Adipose tissue (tissue), 3 donors: ENCODE results near the gene AP2A2. TPM values are rescaled to one million over a fixed set of nuclear protein-coding genes. Genes with fewer than 3 reads are reported as not detected.
A peak's percentile ranks its signal among the peaks of the same experiment; 100 is the strongest.

ENCODE experiments used
- H3K27ac ChIP-seq: one replicate; pipeline ENCODE4 v1.5.1; 2013; ENCODE audit warnings: low read depth, low read length
- WGBS, 3 donors: extraction: QIAGEN DNeasy Blood & Tissue Kit; methylation state at CpG; one replicate each; pipeline ENCODE4 v1.1.7; 2013; 5-methylcytosine and 5-hydroxymethylcytosine counted together
- polyA plus RNA-seq, 3 donors: library from polyadenylated mRNA; stranded (reverse); fragments of 200-250 nt; gene quantifications; one replicate each; pipeline ENCODE4 v1.2.3, GENCODE V29; 2013
- donor health status: healthy with polysubstance abuse.
- donor health status: Bipolar disorder and iron deficiency.
- donor health status: healthy.

AP2A2 gene
- polyA plus RNA-seq = 10 to 100 TPM; 32.0 to 57.4 (median 37.3) TPM

- H3K27ac ChIP-seq = peak within 1 kb of the TSS; percentile 76
- WGBS, 3 donors = 1 to 6% (median 2%) methylated on average over 91 to 124 of the region's 124 CpGs
These were observed at the start of gene AP2A2 for GRCh38 chr11:925496-926301. TSS of gene AP2A2 (plus strand) at chr11:925870. CDS start at chr11:926022, 152 bp downstream.

GRCh38 chr11:876545-876944 is 49.1 kb upstream of the AP2A2 start:
- no peak overlapping the region for H3K27ac ChIP-seq
- 40 to 71% (median 44%) methylated on average over 12 of the region's 12 CpGs for WGBS, 3 donors

GRCh38 chr11:877565-877964 is 48.1 kb upstream of the AP2A2 start:
- no peak overlapping the region for H3K27ac ChIP-seq
- WGBS, 3 donors = 93 to 95% (median 95%) methylated on average over 10 to 11 of the region's 11 CpGs

- WGBS, 3 donors = 89% methylated on average over 14 of the region's 14 CpGs
These were observed 45.2 kb upstream of the AP2A2 start for GRCh38 chr11:880447-880846.

GRCh38 chr11:882596-882995 is 43.1 kb upstream of the AP2A2 start:
- WGBS, 3 donors = 77 to 90% (median 79%) methylated on average over 14 of the region's 14 CpGs
- no peak overlapping the region for H3K27ac ChIP-seq

More at GRCh38 chr11:880447-880846, 45.2 kb upstream of the AP2A2 start:
- no peak overlapping the region for H3K27ac ChIP-seq

- H3K27ac ChIP-seq = no peak overlapping the region
- 86 to 93% (median 86%) methylated on average over 10 of the region's 10 CpGs for WGBS, 3 donors
These were observed 42.1 kb upstream of the AP2A2 start for GRCh38 chr11:883527-883926.

GRCh38 chr11:884578-885070 is 41.0 kb upstream of the AP2A2 start:
- 87 to 89% (median 87%) methylated on average over 13 to 16 of the region's 16 CpGs for WGBS, 3 donors
- H3K27ac ChIP-seq = no peak overlapping the region

GRCh38 chr11:886568-886967 is 39.1 kb upstream of the AP2A2 start:
- 97 to 98% (median 97%) methylated on average over 17 of the region's 17 CpGs for WGBS, 3 donors
- no peak overlapping the region for H3K27ac ChIP-seq

- H3K27ac ChIP-seq = no peak overlapping the region
- 87 to 93% (median 92%) methylated on average over 14 of the region's 14 CpGs for WGBS, 3 donors
These were observed 38.1 kb upstream of the AP2A2 start for GRCh38 chr11:887589-887988.

- WGBS, 3 donors = 88 to 91% (median 90%) methylated on average over 41 to 45 of the region's 45 CpGs
- H3K27ac ChIP-seq = no peak overlapping the region
These were observed 37.1 kb upstream of the AP2A2 start for GRCh38 chr11:888310-889212.

GRCh38 chr11:889257-889656 is 36.4 kb upstream of the AP2A2 start:
- H3K27ac ChIP-seq = no peak overlapping the region
- 93% methylated on average over 13 of the region's 13 CpGs for WGBS, 3 donors

GRCh38 chr11:889687-890475 is 35.8 kb upstream of the AP2A2 start:
- WGBS, 3 donors = 90 to 94% (median 93%) methylated on average over 31 to 32 of the region's 32 CpGs
- no peak overlapping the region for H3K27ac ChIP-seq

GRCh38 chr11:890794-891540 is 34.7 kb upstream of the AP2A2 start:
- 80 to 84% (median 81%) methylated on average over 24 to 27 of the region's 27 CpGs for WGBS, 3 donors
- H3K27ac ChIP-seq = no peak overlapping the region

- 90 to 92% (median 91%) methylated on average over 11 to 13 of the region's 13 CpGs for WGBS, 3 donors
- H3K27ac ChIP-seq = no peak overlapping the region
These were observed 32.5 kb upstream of the AP2A2 start for GRCh38 chr11:893008-893654.

GRCh38 chr11:894575-895201 is 31.0 kb upstream of the AP2A2 start:
- H3K27ac ChIP-seq = no peak overlapping the region
- 87 to 89% (median 87%) methylated on average over 12 of the region's 12 CpGs for WGBS, 3 donors

GRCh38 chr11:895331-896110 is 30.1 kb upstream of the AP2A2 start:
- H3K27ac ChIP-seq = no peak overlapping the region
- WGBS, 3 donors = 83 to 93% (median 89%) methylated on average over 25 to 26 of the region's 26 CpGs
